GM12872 (cell line): ENCODE results near the gene OAS3.
A peak's percentile ranks its signal among the peaks of the same experiment; 100 is the strongest.

Experiments used
- TF ChIP-seq, protein P1 (sequence below): IDR thresholded peaks from 3 replicates; pipeline ENCODE4 v1.5.1; 2011; ENCODE audit warnings: low read depth, mild to moderate bottlenecking, low read length, moderate library complexity; ENCODE audit not compliant: insufficient read depth

The OAS3 gene

DNA sequence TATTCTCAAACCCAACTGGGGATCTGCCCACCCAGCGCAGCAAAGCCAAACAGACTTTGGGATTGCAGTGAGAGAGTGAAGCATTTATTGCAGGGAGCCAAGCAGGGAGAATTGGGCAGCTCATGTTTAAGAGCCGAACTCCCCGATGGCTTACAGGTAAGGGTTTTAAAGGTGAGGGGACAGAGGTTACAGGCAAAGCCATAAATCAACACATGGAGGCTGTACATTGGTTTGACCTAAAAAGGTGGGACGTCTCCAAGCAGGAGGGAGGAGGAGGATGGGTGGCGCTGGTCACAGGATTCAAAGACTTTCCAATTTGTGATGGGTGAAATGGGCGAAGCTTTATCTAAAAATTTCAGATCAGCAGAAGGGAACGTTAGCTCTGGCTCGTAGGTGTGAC is 58.2 kb downstream of the OAS3 start:
- TF ChIP-seq, protein P1, sequence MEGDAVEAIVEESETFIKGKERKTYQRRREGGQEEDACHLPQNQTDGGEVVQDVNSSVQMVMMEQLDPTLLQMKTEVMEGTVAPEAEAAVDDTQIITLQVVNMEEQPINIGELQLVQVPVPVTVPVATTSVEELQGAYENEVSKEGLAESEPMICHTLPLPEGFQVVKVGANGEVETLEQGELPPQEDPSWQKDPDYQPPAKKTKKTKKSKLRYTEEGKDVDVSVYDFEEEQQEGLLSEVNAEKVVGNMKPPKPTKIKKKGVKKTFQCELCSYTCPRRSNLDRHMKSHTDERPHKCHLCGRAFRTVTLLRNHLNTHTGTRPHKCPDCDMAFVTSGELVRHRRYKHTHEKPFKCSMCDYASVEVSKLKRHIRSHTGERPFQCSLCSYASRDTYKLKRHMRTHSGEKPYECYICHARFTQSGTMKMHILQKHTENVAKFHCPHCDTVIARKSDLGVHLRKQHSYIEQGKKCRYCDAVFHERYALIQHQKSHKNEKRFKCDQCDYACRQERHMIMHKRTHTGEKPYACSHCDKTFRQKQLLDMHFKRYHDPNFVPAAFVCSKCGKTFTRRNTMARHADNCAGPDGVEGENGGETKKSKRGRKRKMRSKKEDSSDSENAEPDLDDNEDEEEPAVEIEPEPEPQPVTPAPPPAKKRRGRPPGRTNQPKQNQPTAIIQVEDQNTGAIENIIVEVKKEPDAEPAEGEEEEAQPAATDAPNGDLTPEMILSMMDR, result no peak

DNA sequence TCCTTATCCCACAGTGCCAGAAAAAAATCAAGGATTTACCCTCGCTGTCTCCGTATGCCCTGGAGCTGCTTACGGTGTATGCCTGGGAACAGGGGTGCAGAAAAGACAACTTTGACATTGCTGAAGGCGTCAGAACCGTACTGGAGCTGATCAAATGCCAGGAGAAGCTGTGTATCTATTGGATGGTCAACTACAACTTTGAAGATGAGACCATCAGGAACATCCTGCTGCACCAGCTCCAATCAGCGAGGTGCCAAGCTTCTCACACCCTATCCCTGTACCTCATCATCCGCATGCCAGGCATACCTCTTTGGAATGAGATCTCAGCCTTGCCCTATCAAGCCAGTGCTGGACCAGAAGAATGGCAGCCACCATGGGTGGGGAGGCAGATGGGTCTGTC is 59.2 kb downstream of the OAS3 start:
- TF ChIP-seq, protein P1, result no peak

DNA sequence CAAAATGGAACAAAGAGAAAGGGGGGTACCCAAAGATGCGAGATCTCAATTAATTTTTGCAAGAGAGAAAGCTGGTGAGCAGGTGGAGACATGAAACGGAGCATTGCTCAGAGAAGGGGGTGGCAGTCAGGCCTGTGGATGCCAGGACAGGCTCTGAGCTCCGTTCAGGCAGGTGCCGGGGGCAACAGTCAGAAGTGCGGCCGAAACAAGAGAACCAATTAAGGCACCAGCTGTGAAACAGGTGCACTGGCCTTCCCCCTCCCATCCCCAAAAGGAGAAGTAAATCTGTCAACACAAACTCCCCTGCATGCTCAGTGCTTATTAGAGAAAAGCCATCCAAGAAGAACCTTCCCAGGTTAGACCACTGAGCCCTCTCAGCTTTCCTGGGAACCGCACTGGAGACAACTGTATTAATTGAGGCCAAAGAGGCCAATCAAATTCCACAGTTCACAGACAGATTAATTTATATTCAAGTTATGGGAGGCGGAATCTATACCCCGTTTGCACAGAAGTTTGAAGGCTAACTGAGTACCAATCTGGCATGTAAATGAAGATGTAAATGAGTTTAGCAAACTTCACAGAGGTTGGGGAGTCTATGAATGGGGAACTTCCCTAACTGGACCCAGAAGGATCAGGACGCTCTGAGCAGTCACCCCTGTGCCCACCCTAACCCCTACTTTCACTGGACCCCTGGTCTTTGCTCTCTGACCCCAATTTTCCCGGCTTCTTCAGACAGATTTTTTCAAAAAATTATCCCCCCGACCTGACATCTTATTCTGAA is 60.9 kb downstream of the OAS3 start:
- TF ChIP-seq, protein P1, result no peak

DNA sequence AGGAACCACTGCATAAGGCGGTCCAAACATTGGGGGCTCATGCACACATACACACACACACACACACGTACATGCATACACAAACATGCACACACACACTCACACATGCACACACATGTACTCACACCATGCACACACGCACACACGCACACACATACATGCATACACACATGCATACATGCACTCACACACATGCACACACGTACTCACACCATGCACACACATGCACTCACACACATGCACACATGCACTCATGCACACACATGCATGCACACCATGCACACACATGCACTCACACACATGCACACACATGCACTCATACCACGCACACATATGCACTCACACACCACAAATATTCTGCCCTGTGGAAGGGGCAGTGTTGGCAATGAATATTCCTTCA is 62.2 kb downstream of the OAS3 start:
- TF ChIP-seq, protein P1, result no peak

DNA sequence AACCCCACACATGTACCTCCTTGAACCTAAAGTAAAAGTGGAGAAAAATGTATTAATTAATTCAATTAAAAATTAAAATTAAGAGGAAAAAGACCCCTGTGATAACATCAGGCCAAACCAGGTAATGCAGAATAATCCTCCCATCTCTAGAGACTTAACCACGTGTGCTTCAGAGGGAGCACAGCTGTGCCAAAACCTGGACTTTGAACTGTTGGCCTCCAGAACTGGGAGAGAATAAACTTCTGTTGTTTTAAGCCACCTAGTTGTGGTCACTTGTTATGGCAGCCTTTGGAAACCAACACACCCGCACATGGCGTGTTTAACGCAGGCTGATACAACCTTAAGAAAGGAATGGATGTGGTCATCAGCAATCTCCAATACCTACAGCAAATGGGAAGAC is 63.9 kb downstream of the OAS3 start:
- TF ChIP-seq, protein P1, result no peak

DNA sequence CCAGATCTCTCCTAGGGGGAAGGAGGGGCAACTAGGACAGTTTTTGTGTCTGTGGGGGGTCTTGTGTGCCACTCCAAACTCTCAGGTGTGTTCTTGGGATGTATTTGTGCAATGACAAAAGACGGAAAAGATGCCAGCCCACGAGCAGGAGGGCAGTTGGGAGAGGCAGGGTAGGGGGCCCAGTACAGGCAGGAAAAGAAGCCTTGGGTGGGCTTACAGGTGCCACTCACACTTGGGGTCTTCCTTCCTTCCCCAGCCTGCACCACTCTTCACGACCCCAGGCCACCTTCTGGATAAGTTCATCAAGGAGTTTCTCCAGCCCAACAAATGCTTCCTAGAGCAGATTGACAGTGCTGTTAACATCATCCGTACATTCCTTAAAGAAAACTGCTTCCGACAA is 64.4 kb downstream of the OAS3 start:
- TF ChIP-seq, protein P1, result no peak

DNA sequence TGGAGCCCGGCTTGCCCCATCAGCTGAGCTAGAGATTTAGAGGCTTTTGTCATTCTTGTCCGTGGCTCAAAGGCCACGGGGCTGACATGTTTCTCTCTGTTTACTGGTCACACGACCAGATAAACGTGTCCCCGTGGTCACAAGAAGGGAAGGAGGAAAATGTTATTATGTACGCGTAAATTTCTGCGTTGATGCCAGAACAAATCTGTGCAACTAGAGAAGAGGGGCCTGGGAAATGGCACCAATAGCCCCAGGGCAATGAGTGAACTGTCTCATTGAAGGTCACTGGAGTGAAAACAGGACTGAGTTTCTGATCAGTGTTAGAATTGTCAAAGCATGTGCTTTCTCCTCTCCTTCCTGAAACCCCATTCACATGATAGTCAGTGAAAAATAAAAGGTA is 65.4 kb downstream of the OAS3 start:
- TF ChIP-seq, protein P1, result no peak

DNA sequence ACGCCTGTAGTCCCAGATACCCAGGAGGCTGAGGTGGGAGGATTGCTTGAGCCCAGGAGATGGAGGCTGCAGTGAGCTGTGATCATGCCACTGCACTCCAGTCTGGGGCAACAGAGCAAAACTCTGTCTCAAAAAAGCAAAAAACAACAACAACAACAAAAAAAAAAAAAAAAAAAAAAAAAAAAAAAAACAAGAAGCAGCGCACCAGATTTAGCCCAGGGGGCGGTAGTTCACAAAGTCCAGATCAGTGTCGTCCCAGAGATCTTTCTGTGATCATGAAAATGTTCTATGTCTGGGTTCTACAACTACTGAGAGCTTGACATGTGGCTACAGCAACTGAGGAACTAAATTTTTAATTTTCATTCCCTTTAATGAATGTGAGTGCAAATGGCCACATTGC is 67.5 kb downstream of the OAS3 start:
- TF ChIP-seq, protein P1, result peak; percentile 46
